GM23248 (cell line): ENCODE results near the gene RICTOR.

Experiments used
- EZH2 ChIP-seq: fragments of 200-600 bp; sonication (generic); IDR thresholded peaks from 2 replicates; pipeline ENCODE4 v1.6.1; 2018; ENCODE audit warnings: antibody characterized with exemption, mild to moderate bottlenecking; ENCODE audit not compliant: insufficient read depth, poor library complexity, severe bottlenecking
- EZH2phosphoT487 ChIP-seq: fragments of 200-600 bp; sonication (generic); IDR thresholded peaks from 2 replicates; pipeline ENCODE4 v1.6.1; 2018; ENCODE audit warnings: antibody characterized with exemption, moderate library complexity, mild to moderate bottlenecking, low read depth; ENCODE audit not compliant: insufficient read depth

- TF ChIP-seq EZH2 = no peak
- TF ChIP-seq EZH2phosphoT487 = no peak
Measured at GRCh38 chr5:39001683-39002082, 72.5 kb downstream of the RICTOR start.
